AG20443 (cell line): ENCODE measurements around the gene UVRAG.

Source experiments
- DNase-seq: peaks from one replicate; pipeline ENCODE4 v3.0.0; 2012; ENCODE audit warnings: low spot score, mixed read lengths

UVRAG gene

DNA sequence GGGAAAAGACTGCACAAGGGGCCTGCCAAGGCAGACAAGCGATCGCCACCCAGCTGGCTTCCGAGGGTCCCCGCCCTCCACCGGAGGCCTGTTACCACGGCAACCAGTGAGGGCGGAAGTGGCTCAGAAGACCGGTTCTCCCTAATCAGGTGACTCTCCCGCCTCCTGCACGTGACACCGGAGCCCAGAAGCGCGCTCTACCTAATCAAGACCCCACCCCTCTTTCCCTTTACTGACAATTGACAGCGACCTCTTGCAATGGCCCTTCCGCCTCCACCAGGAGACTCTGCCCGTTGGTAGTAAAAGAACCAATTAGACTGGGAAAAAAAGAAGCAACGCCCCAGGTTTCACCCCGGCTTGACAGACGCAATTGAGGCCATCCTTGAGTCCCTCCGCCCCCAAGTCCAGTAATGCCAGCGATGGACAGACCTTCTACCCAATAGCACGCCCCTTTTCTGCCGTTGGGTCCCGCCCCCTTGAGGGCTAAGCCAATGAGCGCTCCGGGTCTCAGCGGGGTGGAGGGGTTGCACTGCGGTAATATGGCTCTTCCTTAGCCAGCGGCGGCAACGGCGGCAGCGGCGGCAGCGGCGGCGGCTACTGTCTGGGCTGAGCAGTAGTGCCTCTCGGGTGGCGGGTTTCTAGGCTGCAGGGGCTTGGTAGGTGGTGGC, at the start of gene UVRAG:
UVRAG (plus strand) TSS at position 534 of the 668 bp plus-strand sequence. CDS start 198 bp downstream, outside the sequence.
- DNase-seq: peak; percentile 98

DNA sequence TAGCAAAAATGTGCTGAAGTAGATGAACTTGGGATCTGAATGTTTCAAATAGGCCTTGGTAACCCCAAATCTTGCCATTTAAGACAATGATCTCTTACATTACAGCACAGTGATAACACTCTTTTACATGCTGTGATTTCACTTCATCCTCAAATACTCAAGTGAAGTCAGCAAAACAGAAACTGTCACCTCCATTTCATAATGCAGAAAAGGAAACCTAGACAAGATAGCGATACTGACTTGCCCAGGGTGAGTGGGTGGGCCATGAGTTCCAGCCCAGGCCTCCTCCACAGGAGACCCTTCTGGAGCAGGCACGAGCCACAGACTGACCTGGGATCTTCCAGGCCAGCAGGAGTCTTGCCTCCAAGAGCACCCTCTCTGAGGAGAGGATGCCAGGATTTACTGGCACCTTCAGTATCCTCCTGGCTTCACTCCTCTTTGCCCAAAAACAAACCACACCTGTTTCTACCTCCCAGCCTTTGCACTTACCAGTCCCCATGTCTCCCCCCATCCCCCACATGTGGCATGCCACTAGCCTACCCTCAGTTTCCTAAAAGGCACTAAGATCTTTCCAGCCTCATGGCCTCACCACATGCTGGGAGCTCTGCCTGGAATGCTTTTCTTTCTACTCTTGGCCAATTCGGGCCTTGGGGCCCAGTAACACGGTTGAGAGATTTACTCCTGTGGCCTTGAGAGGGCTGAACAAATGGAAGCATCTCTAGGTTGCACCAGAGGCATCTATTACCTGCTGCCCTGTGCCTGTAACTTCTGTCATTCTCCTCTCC, 48.4 kb upstream of the UVRAG start:
- no peak for DNase-seq

DNA sequence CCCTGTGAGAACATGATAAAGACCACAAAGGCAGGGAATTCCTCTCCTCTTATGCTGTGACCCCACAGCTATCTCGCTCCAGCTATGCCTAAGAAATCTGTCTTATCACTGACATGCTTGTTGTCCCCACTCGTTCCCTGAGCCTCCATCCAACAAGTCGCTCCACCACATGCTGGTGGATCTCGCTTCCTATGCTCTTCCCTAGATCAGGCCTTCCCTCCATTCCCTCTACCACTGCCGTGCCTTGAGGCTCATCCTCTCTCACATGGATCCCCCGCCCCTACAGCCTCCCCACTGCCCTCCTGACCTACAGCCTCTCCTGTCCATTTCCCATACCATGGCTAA, 47.8 kb upstream of the UVRAG start:
- no peak for DNase-seq

DNA sequence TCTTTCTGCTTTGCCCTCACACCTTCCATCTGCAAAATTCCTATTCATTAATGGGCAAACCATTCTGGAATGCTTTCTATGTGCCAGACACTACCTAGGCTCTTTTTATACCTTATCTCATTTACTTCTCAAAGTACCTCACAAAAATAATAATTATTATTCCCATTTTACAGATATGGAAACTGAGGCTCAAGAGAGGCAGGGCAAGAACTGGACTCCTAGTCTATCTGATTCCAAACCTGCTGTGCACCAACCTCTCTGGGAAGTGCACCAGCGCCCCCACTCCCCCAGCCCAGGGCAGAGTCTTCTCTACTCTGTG, 47.3 kb upstream of the UVRAG start:
- DNase-seq: no peak

DNA sequence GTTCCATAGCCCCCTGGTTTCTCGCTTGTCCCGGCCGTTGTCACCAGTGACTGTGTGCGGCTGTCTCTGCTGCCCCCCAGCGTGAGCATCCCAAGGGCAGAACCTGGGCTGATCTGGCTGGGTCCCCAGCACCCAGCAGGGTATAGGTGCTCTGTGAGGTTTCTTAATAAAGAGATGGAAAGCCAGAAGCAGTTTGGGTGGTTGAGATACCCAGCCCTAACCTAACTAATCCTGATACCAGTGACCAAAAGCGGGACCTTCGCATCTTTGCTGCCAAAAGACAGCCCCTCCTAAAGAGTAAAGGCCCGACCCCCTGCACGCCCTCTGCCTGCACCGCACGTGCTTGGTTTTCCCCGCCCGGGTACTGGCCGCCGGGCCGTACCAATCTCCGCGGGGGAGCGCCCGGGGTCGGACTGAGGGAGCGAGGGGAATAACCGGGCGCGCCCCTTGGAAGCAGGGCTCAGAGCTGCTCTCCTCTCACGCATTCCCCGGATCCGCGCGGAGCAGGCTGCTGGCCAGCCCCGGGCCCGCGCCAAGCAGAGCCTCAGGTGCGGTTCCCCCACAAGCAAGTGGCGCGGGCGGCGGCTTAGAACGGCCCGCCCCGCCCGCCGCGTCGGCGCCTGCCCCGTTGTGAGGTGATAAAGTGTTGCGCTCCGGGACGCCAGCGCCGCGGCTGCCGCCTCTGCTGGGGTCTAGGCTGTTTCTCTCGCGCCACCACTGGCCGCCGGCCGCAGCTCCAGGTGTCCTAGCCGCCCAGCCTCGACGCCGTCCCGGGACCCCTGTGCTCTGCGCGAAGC, 46.7 kb upstream of the UVRAG start, which contains the start of gene DGAT2:
DGAT2 (plus strand) TSS at position 667 of the 797 bp plus-strand sequence. CDS start 214 bp downstream, outside the sequence.
- peak; percentile 87 for DNase-seq

DNA sequence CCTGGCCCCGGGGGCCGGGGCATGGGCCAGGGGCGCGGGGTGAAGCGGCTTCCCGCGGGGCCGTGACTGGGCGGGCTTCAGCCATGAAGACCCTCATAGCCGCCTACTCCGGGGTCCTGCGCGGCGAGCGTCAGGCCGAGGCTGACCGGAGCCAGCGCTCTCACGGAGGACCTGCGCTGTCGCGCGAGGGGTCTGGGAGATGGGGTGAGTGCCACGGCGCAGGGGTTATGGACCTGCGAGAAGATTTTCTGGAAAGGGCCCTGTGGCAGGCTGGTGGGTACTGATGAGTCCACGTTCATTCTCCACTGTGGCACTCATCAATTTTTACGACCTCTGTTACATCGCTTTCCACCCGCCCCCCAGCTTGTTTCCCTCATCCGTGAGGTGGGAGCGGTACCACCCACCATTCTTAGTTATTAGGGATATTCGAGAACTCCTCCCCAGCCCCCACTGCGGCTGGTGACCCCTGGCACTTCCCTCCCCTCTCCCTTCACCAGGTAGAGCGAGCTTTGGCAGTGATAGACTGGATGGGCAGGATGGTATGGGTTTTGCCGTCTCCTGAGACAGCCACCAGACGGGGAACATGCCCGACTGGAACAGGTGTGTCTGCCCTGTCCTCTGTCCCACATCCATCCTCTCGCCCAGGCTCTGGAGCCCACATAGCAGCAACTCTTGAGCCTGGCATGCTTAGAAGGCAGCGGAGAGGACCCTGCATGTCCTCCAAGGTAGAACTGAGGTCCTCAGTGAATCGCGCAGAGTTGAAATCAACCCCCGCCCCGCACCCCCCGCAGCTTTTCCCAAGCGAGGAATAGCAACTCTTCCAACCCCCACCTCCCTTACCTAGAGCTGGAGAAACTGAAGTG, 45.9 kb upstream of the UVRAG start:
- DNase-seq: no peak

DNA sequence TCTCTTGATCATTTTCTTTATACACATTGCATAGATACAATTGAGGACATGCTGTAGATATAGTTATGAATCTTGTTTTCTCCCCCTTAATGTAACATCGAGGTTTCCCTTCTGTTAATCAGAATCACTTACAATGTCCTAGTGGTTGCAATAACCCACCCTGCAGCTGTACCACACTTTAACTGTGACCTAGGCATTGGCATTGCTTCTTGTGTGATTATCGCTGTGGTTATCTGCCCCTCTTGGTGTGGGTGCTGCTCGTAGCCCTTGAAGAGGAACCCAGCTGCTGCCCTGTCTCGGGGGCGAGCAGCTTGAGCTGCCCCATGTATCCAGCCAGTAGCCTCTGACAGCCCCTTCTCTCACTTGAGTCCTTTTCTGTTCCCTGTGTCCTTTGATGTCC, 44.9 kb upstream of the UVRAG start:
- no peak for DNase-seq

DNA sequence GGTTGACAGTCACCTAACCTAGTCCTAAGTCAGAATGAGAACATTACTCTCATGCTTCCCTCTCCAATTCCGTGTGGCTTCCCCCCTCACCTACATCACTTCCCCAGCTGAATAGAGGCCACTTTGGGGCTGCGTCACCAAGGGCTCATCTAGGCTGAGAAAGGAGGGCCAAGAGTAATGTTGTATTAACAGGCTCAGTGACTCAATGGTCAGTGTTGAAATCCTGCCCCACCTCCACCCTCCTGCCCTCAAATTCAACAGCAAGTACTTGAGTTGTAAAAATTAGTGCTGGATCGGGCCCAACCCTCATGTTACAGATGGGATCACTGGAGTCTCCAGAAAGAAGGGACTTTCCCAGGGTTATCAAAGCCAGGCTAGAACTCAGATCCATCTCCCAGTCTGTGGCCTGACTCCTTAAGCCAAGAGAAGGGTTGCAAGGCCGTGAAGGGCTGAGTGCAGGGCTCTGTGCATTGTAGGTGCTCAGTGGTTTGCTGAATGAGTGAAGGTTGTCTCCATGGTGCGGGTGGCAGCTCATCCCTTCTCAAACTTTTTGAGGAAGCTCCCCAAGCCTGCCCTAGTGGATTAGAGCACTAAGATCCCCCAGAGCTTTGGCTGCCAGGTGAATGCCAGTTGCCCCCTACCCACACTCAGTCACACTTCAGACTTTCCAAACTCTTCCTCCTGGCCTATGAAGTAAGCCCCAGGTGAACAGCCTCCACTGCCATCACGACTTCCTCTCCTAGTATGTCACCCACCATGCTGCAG, 43.2 kb upstream of the UVRAG start:
- peak; percentile 86 for DNase-seq

DNA sequence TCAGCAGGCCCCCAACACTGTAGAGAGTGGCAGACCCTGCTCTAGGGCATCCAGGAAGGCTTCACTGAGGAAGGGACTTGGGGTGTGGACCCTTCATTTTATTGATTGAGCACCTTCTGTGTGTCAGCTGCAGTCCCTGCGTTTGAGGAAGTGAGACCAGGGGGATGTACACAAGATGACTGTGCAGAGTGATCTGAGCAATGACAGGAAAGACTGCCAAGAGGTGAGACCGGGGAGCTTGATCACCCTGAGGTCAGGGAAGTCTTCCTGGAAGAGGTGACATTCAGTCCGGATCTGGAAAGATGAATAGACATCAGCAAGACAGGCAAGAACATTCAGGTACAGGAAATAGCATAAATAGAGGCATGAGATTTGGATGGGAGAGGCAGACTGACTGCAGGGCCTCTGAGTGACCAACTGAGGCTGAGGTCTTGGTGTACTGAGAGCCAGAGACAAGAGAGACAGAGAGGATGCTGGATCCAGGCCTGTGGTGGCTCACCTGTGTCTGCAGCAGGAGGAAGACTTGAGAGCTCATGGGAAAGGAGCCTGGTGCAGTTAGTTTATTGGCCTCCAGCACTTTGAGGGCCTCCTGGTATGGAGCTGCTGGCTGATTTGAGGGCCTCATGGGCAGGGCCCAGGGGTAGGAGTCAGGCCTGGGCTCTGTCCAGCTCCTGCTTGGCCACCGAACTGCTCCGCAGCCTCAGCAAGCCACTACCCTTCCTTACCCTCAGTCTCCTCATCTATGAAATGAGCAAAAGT, 41.2 kb upstream of the UVRAG start:
- no peak for DNase-seq

DNA sequence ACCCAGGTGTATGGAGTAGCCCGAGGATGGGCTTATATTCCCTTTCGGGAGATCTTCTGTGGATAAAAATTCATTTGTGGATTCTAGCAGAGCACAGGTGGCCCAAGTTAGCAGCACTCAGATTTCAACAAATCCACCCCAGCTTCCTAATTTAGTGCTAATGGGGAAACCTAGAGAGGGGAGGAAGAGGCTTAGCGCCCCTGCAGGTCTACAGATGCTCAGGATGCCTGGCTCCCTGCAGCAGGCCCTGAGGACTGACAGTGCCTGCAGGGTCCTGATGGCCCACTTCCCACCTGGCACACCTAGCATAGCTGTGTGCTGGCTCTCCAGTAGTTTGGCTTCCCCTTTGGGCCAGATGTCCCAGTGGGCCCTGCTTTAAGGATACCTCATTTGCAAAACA, 40.0 kb upstream of the UVRAG start:
- DNase-seq: no peak

DNA sequence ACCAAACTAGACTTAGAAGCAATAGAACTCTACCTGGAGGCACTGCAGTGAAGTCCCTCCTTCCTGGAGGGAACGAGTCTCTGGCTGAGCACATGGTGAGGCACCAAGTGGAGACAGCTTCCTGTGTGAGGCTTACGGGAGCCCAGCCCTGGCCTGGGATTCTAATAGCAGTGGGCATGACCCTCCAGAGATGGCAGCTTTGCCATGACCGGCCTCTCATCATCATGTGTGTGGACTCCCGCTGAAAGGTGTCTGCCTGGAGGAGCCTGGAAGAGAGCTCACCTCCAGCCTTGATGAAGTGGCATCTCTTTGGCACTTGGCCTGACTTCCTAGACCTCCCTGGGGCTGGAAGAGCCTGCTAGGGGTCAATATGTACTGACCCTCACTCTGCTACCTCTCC, 38.5 kb upstream of the UVRAG start:
- DNase-seq: no peak

DNA sequence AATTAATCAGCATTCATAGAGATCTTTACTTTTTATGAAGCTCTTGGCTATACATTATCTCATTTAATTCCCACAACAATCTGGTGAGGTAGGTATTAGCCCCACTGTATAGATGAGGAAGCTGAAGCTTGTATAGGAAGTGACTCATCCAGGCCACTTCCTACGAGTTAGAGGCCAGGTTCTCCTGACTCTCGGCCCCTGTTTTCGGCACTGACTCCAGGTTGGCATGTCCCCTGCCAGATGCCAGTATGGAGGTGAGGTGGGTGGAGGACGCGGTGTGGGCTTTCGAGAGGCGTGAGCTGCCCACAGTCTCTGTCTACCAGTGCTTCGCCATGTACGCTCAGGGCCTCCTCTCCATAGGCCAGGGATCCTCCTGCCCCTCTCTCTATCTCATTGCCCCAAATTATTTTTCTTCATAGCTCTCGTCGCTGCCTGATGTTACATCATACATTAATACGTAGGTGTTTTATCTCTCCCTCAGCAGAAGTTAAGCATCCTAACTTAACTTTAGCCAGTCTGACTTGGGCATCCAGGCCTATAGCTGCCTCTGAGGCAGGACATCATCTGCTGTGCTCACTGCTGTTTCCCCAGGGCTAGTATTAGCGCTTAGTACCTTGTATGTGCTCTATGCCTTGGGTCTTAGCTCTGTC, 37.4 kb upstream of the UVRAG start:
- DNase-seq: no peak

DNA sequence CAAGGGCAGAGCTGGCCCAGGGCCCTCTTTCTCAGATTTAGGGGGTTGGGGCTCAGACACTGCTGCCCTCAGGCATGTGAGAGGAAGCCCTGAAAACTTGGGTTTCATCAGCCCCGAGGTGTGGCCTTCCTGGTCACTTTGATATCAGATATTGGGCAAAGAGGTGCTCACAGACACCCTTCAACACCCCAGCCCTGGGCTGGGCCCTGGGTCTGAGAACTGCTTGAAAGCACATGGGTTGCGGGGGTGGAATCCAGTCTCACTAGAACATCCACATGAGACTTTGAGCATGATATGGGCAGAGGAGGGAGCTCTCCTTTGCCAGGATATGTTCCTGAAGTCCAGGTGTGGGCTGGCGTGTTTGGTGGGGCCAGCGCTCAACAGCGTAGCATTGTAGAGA, 36.0 kb upstream of the UVRAG start:
- DNase-seq: no peak

DNA sequence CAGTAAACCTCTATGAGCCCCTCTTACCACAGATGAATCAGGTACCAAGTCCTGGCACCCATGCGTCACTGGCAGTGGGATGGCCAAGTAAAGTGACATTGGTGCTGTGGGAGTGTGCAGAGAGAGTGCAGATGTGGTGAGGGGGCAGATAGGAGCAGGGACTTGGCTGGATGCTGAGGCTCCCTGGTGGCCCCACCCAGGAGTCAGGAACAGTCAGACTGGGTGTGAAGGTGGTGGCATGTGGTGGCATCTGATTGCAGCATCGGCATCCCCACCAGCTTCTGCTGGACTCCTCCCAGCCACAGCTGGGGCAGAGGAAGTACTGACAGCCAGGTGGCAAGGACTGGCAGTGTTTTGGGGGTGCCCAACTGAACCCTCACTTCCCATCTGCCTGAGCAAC, 35.0 kb upstream of the UVRAG start:
- no peak for DNase-seq

DNA sequence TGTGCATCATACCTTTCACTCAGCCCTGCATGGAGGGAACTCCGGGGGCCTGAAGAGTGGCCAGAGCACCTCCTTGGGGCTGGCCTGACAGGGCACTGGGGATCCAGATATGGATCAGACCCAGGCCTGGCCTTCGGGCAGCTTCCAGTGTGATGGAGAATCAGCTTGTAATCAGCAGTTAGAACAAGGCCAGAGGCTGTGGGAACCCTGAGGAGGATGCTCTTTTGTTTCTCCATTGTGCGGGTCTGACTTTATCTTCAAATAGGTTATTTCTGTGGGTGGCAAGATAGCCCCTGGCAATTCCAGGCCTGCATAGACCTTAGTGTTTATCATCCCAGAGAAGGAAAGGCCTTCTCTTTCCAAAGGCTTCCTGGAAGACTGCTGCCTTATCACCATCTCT, 34.1 kb upstream of the UVRAG start:
- no peak for DNase-seq

DNA sequence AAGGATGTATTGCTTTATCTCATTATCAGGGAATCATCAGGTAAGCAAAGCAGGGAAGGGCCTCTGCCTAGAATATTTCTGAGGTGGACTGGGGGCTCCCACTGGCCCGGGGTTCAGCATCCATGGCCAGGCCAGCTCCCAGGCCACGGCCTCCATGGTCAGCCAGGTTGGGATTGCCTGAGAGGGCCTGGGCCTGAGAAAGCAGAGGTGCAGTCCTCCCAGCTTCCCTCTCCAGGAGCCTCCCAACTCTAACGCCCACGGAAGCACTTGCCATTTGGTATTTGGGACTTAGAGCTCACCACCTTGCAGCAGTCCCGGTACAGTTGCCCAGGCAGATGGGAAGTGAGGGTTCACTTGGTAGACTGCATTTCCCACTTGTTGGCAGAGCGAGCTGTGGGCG, 33.7 kb upstream of the UVRAG start:
- DNase-seq: no peak

DNA sequence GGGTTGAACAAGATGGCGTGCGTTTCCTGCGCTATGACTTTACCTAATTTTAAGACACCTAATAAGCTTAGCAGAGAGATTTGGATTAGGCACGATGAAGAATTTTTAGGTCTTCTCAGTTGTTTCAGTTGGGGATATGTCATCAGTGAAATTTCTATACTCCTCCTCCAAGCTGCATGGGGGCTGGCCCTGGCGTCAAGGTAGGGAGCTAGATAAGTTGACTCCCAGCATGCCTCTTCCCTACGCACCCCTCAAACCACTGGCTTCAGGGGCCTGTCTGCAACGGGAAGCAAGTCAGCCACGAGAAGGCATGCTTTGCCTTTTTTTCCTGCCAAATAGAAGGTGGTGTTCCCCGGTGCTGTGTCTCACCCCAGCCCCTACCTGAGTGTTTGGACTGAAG, 33.2 kb upstream of the UVRAG start:
- no peak for DNase-seq

DNA sequence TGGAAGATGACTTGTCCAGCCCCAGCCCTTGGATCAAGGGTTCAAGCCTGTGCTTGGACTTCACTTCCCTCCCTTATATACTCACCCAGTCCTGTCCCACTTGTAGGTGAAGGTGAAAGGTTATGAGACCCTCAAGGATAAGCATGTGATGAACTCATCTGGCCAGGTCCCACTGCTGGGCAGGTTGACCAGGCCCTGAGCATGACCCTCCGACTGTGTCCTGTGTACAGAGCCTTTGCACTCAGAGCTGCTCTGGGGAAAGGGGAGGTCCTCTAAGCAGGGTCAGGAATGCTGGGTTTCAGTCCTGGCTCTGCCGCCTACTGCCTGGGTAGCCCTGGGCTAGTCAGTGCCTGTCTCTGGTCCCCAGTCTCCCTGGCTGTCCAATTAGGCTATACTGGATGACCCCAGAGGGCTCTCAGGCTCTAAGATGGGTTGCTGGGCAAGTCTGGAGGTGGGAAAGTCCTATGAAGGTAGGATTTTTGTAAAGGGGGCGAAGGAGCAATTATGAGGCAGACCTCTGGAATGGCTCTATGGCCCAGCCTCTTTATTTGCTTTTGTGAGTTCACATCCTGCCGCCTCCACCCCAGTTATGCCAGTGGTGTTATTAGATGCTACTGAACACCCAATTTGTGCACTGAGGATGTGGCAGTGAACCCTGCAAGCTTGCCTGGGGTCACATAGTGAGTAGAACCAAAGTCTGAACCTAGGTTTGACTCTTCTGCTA, 32.3 kb upstream of the UVRAG start:
- DNase-seq: no peak

DNA sequence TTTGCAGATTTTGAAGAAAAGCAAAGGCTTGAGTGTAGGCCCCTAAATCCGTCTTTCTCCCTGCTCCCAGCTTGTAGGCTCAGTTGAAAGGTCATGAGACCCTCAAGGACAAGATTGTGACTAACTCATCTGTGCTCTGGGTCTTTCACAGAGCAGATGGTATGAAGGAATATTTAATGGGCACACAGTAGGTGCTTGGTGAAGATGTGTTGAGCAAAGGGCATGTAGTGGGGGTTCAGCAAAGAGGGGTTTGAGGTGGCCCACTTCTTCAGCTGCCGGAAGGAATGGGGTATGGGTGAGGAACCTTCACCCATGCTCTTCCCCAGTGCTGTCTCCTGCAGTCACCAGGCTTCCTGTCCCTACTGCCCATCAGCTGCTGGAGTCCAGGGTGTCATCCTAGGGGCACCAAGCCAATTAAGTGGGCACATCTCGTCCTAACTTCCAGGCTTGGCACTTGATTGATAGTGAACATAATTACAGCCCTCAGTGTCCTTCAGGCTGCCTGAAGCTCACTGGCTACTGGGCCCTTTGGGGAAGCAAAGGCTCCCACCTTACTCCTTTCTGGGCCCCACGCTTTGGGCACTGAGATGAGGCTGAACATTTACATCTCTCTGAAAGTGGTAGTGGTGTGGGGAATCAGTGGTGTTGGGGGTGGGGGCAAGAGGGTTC, 31.5 kb upstream of the UVRAG start:
- no peak for DNase-seq
